ENCODE results near the gene TMC2. TPM values are rescaled to one million over a fixed set of nuclear protein-coding genes. Genes with fewer than 3 reads are reported as not detected.
A peak's percentile ranks its signal among the peaks of the same experiment; 100 is the strongest.

TMC2 gene
- total RNA-seq, 1 experiment from 2014 or later: not detected

GRCh38 chr20:2509794-2510193 is 26.6 kb upstream of the TMC2 start:
- ChIA-PET CTCF (interaction anchor here (1.5 kb wide), 1 partner anchor 12 kb away, joined by 4 read pairs; no protein-coding TSS in a partner anchor), POLR2A (no interaction called here)
- intact Hi-C loops (cut with micrococcal nuclease; ENCODE audit: unreplicated experiment) (no loop called here), in situ Hi-C loops (cut with HindIII; ENCODE audit: low pct_unique_long_range_greater_than_20kb, low sequenced_read_pairs) (no loop called here)
- no peak overlapping the region for H3K27ac ChIP-seq (ENCODE audit: low read length)
- no peaks in the 10 kb centered on the region for H3K9me3 ChIP-seq (ENCODE audit: control insufficient read depth, insufficient read depth, low read depth, low read length)
- peaks cover 7% of the 10 kb centered on the region for H3K4me1 ChIP-seq (ENCODE audit: control insufficient read depth, insufficient read depth, low read length)
- DNase-seq (ENCODE audit: low read depth, low spot score) (no peak), ATAC-seq (no peak)
- peaks cover 4% of the 10 kb centered on the region; the same call in 1 of the 2 replicates for H3K36me3 ChIP-seq (ENCODE audit: control insufficient read depth, insufficient read depth, low read length)
- TF ChIP-seq SIN3A (IDR thresholded peaks at IDR 0.05; ENCODE audit: borderline replicate concordance, insufficient read depth, low read depth, low read length) (no peak), TCF7L2 (IDR thresholded peaks at IDR 0.05; ENCODE audit: low read depth, low read length) (no peak), CTCF (IDR thresholded peaks at IDR 0.05) (no peak), POLR2AphosphoS5 (IDR thresholded peaks at IDR 0.05; ENCODE audit: low read depth, low read length) (no peak), REST (IDR thresholded peaks at IDR 0.05; ENCODE audit: insufficient read depth in 1 of 2, low read depth in 2 of 2, low read length in 1 of 2) (no peak)
- H3K4me3 ChIP-seq (ENCODE audit: low read depth in 2 of 2, low read length in 2 of 2): peak overlapping the region in 1 of 2 experiments; percentile 73; a peak in 2 of 4 replicates
- no peaks in the 10 kb centered on the region; the same call in 1 of the 2 replicates for H3K27me3 ChIP-seq (ENCODE audit: control insufficient read depth, insufficient read depth, low read length)
- no TSS peak for BruUV-seq (replicated peaks)

GRCh38 chr20:2515203-2515602 is 21.2 kb upstream of the TMC2 start:
- intact Hi-C loops (cut with micrococcal nuclease; ENCODE audit: unreplicated experiment) (no loop called here), in situ Hi-C loops (cut with HindIII; ENCODE audit: low pct_unique_long_range_greater_than_20kb, low sequenced_read_pairs) (no loop called here)
- ChIA-PET POLR2A (no interaction called here), CTCF (interaction anchor here (0.5 to 1.6 kb wide), 2 partner anchors 8 to 9 kb away, joined by 4 read pairs; no protein-coding TSS in a partner anchor)
- no peaks in the 10 kb centered on the region for H3K9me3 ChIP-seq (ENCODE audit: control insufficient read depth, insufficient read depth, low read depth, low read length)
- ATAC-seq (no peak), DNase-seq (ENCODE audit: low read depth, low spot score) (no peak)
- H3K27me3 ChIP-seq (ENCODE audit: control insufficient read depth, insufficient read depth, low read length): no peaks in the 10 kb centered on the region; the same call in 1 of the 2 replicates
- no peak for TF ChIP-seq REST (IDR thresholded peaks at IDR 0.05; ENCODE audit: insufficient read depth in 1 of 2, low read depth in 2 of 2, low read length in 1 of 2)
- no peaks in the 10 kb centered on the region for H3K36me3 ChIP-seq (ENCODE audit: control insufficient read depth, insufficient read depth, low read length)
- no TSS peak for BruUV-seq (replicated peaks)
- H3K4me3 ChIP-seq (ENCODE audit: low read depth in 2 of 2, low read length in 2 of 2): no peak overlapping the region
- H3K27ac ChIP-seq (ENCODE audit: low read length): no peak overlapping the region
- H3K4me1 ChIP-seq (ENCODE audit: control insufficient read depth, insufficient read depth, low read length): no peaks in the 10 kb centered on the region
